RWPE2 (cell line): ENCODE data around the gene DRD2.
A peak's percentile ranks its signal among the peaks of the same experiment; 100 is the strongest.

Experiments
- ATAC-seq: fragments of 200-7000 bp; cut with Tn5 transposase; 3 replicates; pipeline ENCODE4 v1.9.1; 2021; ENCODE audit warnings: low read depth
- DNase-seq: peaks from one replicate; pipeline ENCODE4 v3.0.0-alpha.2; 2020; ENCODE audit warnings: low spot score
- H3K27ac ChIP-seq: fragments of 450-650 bp; 2 replicates; pipeline ENCODE4 v1.5.1; 2017; ENCODE audit warnings: mild to moderate bottlenecking; ENCODE audit not compliant: poor library complexity, severe bottlenecking
- H3K27me3 ChIP-seq: fragments of 250-450 bp; sonication (Bioruptor Pico); 2 replicates; pipeline ENCODE4 v1.5.1; 2021; ENCODE audit warnings: mild to moderate bottlenecking, moderate library complexity; ENCODE audit not compliant: insufficient read depth, poor library complexity, severe bottlenecking
- H3K36me3 ChIP-seq: fragments of 250-450 bp; sonication (Bioruptor Pico); 2 replicates; pipeline ENCODE4 v1.5.1; 2020; ENCODE audit warnings: low read depth, mild to moderate bottlenecking, moderate library complexity
- H3K4me1 ChIP-seq: fragments of 250-450 bp; sonication (Bioruptor Pico); 2 replicates; pipeline ENCODE4 v1.5.1; 2021; ENCODE audit warnings: mild to moderate bottlenecking, moderate library complexity; ENCODE audit not compliant: insufficient read depth, poor library complexity, severe bottlenecking
- H3K4me3 ChIP-seq: fragments of 250-450 bp; sonication (Bioruptor Pico); 2 replicates; pipeline ENCODE4 v1.5.1; 2021; ENCODE audit warnings: mild to moderate bottlenecking, moderate library complexity; ENCODE audit not compliant: severe bottlenecking
- H3K9me3 ChIP-seq: fragments of 250-450 bp; sonication (Bioruptor Pico); 2 replicates; pipeline ENCODE4 v1.5.1; 2021; ENCODE audit warnings: mild to moderate bottlenecking, moderate library complexity; ENCODE audit not compliant: severe bottlenecking
- TF ChIP-seq, protein P1 (sequence below): fragments of 450-650 bp; IDR thresholded peaks from one replicate; pipeline ENCODE4 v1.5.1; 2017; ENCODE audit warnings: mild to moderate bottlenecking, moderate library complexity; ENCODE audit not compliant: poor library complexity, severe bottlenecking

DRD2 gene

DNA sequence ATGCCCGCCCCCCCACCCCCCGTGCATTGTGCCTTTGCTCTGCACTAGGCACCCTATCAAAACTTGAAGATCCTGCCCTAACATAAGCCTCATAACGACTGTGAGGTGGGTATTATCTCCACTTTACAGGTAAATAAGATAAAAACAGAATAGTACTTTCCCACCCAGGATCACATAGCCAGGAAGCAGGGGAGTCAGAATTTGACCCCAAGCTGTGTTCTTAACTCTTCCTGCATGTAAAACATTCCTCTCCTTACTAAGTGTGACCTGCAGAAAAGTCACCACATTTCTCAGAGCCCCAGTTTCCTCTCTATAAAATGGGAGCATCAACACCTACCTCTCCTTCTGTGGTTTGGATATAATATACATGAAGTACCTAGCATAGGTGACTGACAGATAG lies 105.8 kb downstream of the DRD2 start:
- no peak overlapping the region for H3K27ac ChIP-seq
- TF ChIP-seq, protein P1, sequence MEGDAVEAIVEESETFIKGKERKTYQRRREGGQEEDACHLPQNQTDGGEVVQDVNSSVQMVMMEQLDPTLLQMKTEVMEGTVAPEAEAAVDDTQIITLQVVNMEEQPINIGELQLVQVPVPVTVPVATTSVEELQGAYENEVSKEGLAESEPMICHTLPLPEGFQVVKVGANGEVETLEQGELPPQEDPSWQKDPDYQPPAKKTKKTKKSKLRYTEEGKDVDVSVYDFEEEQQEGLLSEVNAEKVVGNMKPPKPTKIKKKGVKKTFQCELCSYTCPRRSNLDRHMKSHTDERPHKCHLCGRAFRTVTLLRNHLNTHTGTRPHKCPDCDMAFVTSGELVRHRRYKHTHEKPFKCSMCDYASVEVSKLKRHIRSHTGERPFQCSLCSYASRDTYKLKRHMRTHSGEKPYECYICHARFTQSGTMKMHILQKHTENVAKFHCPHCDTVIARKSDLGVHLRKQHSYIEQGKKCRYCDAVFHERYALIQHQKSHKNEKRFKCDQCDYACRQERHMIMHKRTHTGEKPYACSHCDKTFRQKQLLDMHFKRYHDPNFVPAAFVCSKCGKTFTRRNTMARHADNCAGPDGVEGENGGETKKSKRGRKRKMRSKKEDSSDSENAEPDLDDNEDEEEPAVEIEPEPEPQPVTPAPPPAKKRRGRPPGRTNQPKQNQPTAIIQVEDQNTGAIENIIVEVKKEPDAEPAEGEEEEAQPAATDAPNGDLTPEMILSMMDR, result no peak
- DNase-seq (no peak), ATAC-seq (no peak)
- H3K27me3 ChIP-seq, result no peaks in the 10 kb centered on the region
- H3K9me3 ChIP-seq, result no peaks in the 10 kb centered on the region
- H3K36me3 ChIP-seq, result 0 out of 2 replicates have a peak, but pooled peaks cover 5% of the 10 kb centered on the region
- H3K4me3 ChIP-seq, result no peak overlapping the region
- H3K4me1 ChIP-seq, result peaks cover 16% of the 10 kb centered on the region

GRCh38 chr11:113365895-113366294 lies 109.3 kb downstream of the DRD2 start:
- ATAC-seq (no peak), DNase-seq (no peak)
- Histone ChIP-seq H3K27ac (no peak overlapping the region), H3K36me3 (peaks cover 22% of the 10 kb centered on the region), H3K9me3 (no peaks in the 10 kb centered on the region), H3K4me3 (no peak overlapping the region), H3K27me3 (no peaks in the 10 kb centered on the region), H3K4me1 (peaks cover 14% of the 10 kb centered on the region)
- TF ChIP-seq, protein P1, result no peak

GRCh38 chr11:113363996-113364641 lies 111.1 kb downstream of the DRD2 start:
- H3K27me3 ChIP-seq, result no peaks in the 10 kb centered on the region
- no peaks in the 10 kb centered on the region for H3K9me3 ChIP-seq
- DNase-seq (no peak), ATAC-seq (peak; percentile 47; the same call in 2 of the 3 replicates)
- peak overlapping the region; percentile 86 for H3K27ac ChIP-seq
- no peak overlapping the region for H3K4me3 ChIP-seq
- TF ChIP-seq, protein P1, result no peak
- H3K36me3 ChIP-seq, result peaks cover 27% of the 10 kb centered on the region
- peaks cover 14% of the 10 kb centered on the region for H3K4me1 ChIP-seq

DNA sequence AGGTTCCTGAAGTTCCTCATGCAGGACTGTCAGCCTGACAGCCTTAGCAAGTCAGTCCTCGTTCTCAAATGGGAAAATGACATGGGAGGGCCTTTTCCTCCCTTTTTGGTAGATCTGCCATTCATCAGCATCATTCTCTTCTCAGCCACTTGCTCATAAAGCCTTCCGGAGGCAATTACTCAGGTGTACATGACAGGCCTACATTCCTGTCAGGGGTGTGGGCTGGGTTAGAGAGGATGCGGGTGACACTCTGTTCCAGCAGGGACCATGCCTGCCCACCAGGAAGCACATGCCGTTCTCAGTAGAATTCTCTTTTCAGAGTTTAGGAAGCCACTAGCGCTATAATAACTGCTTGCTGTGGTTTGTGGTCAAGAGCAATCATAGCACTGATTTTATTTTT lies 111.8 kb downstream of the DRD2 start:
- ATAC-seq (peak; percentile 95), DNase-seq (no peak)
- Histone ChIP-seq H3K27ac (peak overlapping the region; percentile 86), H3K4me1 (peaks cover 14% of the 10 kb centered on the region), H3K27me3 (no peaks in the 10 kb centered on the region), H3K9me3 (no peaks in the 10 kb centered on the region), H3K36me3 (peaks cover 27% of the 10 kb centered on the region), H3K4me3 (no peak overlapping the region)
- TF ChIP-seq, protein P1, result no peak
